D341Med (cell line): ENCODE data around the gene CTNNA3.

Experiments
- DNase-seq: peaks from one replicate; pipeline ENCODE4 v3.0.0; 2012; ENCODE audit warnings: low spot score

Gene CTNNA3

DNA sequence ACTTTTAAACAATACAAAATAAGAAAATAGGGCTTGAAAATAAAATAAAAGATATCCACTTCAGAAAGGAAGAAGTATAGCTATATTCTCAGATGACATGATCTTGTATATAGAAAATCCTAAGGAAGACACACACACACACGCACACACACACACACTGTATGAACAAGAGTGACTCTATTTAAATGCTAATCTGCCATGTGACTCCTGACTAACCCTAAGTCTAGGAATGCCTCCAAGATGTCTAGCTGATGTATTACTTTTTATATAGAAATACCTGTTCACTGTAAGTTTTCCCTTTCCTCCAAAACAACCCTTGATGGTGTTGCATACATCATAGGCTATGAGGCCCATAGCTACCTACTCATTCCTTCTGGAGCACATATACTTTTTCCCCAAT lies 943.3 kb downstream of the CTNNA3 start:
- DNase-seq, result no peak

DNA sequence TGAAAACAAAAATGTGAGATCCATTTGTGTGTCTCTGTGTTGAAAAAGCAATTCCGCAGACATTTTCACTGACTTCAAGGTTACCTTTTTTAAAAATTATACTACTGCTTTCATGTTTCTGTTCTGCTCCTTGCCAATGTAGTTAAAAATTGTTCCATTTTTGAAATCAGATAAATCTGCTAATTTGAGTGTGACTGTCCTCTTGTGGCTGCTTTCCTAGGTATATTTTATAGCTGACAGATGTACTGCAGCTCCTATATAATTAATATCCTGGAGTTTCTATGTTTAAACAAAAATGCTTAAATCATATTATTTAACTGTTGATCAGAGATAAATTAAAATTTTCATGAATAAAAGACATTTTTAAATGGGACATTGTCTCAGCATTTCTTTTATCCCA lies 947.8 kb downstream of the CTNNA3 start:
- no peak for DNase-seq

GRCh38 chr10:66747451-66747850 lies 948.5 kb downstream of the CTNNA3 start:
- no peak for DNase-seq

- DNase-seq, result no peak
Observed at GRCh38 chr10:66746711-66747110, 949.3 kb downstream of the CTNNA3 start.

DNA sequence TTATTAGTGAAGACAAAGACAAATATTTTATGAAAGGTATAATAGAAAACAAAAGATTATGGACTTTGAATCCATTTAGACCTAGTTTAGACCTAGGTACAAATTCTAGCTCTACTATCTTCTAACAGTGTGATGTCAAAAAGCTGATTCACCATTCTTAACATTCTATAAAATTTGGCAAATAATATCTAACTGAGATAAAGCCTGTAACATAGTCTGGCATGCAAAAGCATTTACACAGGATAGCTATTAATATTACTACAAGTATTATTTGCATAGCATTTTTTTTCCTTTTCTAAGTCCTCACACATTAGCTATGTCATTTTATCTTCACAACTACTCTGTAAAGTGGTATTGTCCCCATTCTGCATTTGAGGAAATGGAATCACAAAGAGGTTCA lies 949.7 kb downstream of the CTNNA3 start:
- DNase-seq, result no peak

DNA sequence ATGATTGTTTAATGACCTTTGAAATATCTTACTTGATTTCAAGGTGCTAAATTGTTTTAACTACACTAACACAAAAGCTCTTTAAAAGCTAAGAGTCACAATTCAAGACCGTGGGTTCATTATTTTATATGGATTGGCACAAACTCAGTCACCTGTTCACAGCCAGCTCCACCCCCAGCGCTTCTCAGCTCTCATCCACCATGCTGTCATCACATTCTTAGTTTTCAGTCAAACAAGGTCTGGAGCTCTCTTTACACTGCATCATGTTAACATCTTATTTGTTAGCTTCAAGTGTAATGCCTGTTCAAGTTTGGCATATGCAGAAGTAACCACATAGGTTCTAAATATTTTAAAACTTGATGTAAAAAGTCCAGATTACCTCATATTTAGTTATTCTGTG lies 951.1 kb downstream of the CTNNA3 start:
- DNase-seq, result no peak

- DNase-seq, result no peak
Observed at GRCh38 chr10:66737241-66737640, 958.8 kb downstream of the CTNNA3 start.

DNA sequence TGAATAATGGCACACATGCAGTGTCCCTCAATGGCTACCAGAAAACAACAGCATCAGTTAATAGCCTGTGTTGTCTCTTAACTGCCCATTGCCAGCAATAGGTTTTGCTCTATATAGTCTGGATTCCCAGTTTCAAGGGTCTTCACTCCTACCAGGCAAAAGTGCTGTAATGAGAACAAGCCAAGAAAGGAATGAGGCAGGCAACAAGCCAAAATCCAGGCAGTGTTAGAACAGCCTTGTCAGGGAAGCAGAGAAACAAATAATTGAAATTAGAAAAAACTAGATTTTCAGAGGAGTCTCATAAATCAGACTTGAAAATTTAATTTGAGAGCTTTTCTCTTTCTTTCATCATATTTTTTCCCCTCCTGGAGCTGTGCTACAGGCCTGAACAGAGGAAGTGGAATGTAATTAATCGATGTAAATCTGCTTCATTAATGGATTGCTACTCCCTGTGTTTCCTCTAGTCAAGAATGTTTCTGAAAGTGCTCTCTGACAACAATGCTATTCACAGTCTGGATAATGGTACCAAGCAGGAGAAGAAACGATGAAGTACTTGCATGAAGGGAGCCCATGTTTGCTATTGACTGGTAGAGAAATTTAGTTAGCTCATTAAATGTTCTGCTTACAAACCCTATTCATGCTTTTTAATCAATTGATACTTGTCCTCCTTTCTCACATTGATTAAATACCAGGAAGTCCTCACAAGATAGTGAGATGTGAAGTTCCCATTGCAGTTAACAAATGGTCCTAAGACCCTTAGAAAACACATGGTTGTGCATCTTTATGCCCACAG lies 972.2 kb downstream of the CTNNA3 start:
- DNase-seq, result no peak

DNA sequence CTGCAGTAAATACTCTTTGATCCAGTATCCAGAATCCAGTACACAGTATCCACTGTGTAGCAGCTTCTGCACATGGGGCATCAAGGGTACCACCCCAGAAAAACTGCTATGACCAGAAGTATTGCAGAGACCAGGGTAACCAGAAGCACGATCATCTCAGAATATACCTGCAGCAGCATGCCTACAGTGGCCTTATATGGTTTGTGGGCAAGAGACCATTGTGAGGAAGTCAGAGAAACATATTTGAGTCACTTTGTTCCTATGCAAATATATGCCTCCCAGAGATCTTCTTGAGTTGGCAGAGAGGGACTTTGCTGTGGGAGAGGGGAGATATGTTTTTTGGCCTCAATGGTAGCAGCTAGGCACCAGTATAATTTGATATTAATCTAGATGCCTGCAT lies 976.5 kb downstream of the CTNNA3 start:
- DNase-seq, result no peak

GRCh38 chr10:66717231-66717981 lies 978.6 kb downstream of the CTNNA3 start:
- peak; percentile 3 for DNase-seq

DNA sequence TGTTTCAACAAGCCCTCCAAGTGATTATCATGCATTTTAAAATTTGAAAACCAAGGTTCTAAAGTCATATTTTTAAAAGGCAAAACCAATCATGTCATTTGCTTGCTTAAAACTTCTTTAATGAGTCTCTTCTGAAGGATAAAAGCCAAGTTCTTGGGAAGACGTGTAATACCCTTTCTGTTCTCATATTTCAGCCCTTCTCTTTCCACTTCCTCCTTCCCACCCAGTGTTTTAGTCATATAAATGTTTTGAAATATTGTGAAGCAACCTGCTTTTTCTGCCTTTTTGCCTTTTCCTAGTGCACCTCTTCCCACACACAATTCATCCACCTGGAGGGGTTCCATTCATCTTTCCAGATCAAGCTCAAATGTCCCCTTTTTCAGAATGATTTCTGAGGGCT lies 981.3 kb downstream of the CTNNA3 start:
- no peak for DNase-seq

DNA sequence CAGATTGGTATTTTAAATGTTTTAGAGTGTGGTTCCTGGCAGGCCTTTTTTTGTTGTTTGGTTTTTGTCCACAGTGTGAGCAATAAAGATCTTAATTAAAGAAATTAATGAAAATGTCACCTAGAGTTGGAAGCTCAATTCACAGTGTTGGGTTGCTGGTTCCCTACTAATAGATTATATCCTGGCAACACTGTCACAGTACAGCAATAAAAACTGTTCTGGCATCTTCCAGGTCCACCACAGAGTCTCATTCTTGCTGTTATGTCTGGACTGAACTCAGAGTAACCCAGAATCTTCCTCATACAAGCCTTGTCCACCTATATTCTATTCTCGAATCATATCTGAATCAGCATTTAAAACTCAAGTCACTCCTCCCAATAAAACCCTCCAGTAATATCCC lies 982.6 kb downstream of the CTNNA3 start:
- no peak for DNase-seq

- DNase-seq, result no peak
Observed at GRCh38 chr10:66698069-66698468, 997.9 kb downstream of the CTNNA3 start.

DNA sequence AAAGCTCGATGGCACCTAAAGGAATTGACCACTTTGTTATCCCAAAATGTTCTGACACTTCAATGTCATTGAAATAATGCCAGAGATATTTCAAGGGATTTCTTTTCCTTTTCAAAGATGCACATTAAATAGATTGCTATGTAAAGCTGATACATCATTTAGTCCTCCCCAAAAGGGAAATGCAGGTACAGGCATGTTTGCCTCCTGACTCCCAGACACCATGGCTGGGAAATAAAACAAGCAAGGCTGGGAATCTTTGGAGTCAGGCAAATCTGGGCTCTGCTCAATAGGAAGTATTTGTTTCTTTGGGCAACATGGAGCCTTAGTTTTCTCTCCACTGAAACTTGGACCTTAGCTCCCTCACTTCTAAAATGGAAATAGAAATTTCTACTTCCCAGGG lies 1000.9 kb downstream of the CTNNA3 start:
- no peak for DNase-seq

DNA sequence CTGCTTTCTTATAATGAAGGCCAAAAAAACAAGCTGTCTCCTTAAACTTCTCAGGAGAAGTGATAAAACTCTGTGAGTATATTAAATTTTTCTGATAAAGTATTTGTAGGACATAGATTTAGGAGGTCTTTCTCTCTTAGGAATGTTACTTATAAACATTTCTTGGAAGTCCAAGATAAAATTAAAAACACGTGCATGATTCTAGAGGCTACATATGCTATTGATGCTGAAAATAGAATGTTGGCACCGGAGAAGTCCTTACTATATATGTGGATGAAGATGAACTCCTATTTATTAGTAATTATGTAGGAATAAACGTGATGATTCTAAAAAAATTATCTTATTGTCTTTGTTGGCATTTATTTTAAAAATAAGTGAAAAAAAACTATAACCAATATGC lies 1011.4 kb downstream of the CTNNA3 start:
- no peak for DNase-seq

- no peak for DNase-seq
Observed at GRCh38 chr10:66680886-66681285, 1015.1 kb downstream of the CTNNA3 start.

DNA sequence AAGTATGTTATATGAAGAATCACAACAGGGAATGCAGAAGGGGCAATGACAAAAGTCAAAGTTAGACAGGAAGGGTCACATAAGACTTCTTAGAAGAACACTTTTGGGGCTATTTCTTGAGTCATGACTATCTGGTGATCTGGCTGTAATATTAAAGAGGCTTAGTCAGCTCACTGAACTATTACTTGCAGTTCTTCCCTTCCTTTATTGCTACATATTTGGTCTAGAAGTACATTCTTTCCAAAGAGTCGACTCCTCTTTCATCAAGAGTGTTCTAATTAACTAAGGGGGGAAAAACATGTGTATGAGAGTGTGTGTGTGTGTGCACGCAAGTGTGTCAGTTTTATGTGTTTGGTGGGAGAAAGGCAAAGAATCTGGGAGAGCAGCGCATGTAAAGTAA lies 1017.5 kb downstream of the CTNNA3 start:
- DNase-seq, result no peak

DNA sequence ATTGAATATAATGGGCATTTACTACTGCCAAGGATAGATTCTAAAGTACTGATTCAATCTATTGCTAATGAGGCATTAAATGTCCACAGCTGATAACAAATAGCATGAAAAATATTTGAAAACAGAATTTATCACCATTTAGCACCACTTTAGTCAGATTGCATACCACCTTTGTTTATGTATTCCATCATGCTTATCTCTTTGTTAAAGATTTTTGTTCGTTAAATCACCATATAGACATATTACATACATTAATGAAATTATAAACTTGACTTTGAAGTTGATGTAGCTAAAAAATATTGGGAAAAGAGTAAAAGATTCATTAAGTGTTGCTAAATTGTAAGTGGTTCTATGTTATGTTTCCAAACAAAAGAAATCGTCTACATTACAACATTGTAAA lies 1022.9 kb downstream of the CTNNA3 start:
- no peak for DNase-seq

DNA sequence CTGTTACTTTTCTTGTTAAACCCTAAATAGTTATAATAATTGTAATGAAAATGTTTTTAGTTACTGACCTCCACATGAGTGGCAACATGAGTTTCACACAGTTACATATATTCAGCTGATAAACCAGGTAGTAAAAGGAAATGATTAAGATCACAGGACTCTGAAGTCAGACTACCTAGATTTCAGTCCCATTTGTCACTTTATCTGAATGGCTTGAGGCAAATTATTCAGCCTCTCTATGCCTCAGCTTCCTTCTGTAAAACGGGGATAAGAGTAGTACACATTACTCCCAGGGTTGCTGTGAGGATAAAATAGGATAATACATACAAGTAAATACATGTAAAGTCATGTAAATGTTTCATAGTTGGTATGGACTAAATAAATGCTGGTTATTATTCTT lies 1024.4 kb downstream of the CTNNA3 start:
- no peak for DNase-seq

- DNase-seq, result no peak
Observed at GRCh38 chr10:66671064-66671463, 1024.9 kb downstream of the CTNNA3 start.

GRCh38 chr10:66656499-66656898 lies 1039.5 kb downstream of the CTNNA3 start:
- DNase-seq, result no peak

DNA sequence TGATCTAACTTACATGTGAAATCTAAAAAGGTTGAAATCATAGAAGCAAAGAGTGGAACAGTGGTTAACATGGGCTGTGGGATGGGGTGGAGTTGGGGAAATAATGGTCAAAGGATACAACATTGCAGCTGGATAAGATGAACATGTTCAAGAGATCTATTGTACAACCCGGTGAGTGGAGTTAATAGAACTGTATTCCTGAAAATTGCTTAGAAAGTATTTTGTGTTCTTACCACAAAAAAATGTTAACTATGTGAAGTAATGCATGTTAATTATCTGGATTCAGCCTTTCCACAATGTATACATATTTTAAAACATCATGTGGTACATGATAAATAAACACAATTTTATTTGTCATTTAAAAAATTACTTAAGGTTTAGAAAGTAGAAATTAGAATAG lies 1041.1 kb downstream of the CTNNA3 start:
- DNase-seq, result no peak

DNA sequence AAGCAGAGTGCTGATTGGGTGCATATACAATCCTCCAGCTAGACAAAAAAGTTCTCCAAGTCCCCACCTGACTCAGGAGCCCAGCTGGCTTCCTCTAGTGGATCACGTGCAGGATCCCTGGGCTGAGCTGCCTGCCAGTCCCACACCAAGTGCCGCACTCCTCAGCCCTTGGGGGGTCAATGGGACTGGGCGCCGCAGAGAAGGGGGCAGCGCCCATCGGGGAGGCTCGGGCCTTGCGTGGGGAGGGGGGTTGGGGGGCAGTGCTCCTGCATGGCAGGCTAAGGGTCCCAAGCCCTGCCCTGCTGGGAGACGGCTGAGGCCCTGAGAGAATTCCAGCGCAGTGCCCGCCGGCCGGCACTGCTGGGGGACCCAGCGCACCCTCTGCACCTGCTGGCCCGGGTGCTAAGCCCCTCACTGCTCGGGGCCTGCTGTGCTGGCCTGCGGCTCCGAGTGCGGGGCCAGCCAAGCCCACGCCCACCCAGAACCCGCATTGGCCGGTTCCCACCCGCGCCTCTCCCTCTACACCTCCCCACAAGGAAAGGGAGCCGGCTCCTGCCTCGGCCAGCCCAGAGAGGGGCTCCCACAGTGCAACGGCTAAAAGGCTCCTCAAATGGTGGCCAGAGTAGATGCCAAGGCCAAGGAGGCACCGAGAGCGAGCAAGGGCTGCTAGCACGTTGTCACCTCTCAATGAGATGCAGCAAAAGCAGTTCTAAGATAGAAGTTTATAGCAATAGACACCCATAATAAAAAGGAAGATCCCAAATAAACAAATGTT lies 1044.5 kb downstream of the CTNNA3 start:
- DNase-seq, result no peak
